ENCODE measurements around the gene CDK2AP2.

The CDK2AP2 gene

GRCh38 chr11:67530282-67530592 is 22.3 kb upstream of the CDK2AP2 start:
- POLR2A ChIA-PET, result no interaction called here
- CTCF ChIA-PET, result interaction anchor here (0.6 kb wide), 1 partner anchor 274 kb away, joined by 8 read pairs; no protein-coding TSS in a partner anchor
- DNase-seq (ENCODE audit: extremely low spot score), result no peak
- no peak for TF ChIP-seq FOXK2 (IDR thresholded peaks at IDR 0.05)
- no peak for TF ChIP-seq L3MBTL2 (conservative IDR thresholded peaks at IDR 0.05)
- no peak for TF ChIP-seq ZNF384 (IDR thresholded peaks at IDR 0.05)
- TF ChIP-seq LEF1 (IDR thresholded peaks at IDR 0.05; ENCODE audit: borderline replicate concordance), result no peak
- TF ChIP-seq PKNOX1 (IDR thresholded peaks at IDR 0.05), result no peak
- no peak for TF ChIP-seq BHLHE40 (IDR thresholded peaks at IDR 0.05; ENCODE audit: borderline replicate concordance)
- TF ChIP-seq CTBP1 (IDR thresholded peaks at IDR 0.05; ENCODE audit: borderline replicate concordance), result no peak
- no peak for TF ChIP-seq SUZ12 (IDR thresholded peaks at IDR 0.05)
- TF ChIP-seq TARDBP (IDR thresholded peaks at IDR 0.05), result no peak
- TF ChIP-seq ELF4 (IDR thresholded peaks at IDR 0.05), result no peak
- TF ChIP-seq HDGF (IDR thresholded peaks at IDR 0.05; ENCODE audit: borderline replicate concordance), result no peak

GRCh38 chr11:67528376-67528775 is 20.4 kb upstream of the CDK2AP2 start:
- no peak for DNase-seq (ENCODE audit: extremely low spot score)
- ChIA-PET CTCF (no interaction called here), POLR2A (no interaction called here)
- TF ChIP-seq ARNT (IDR thresholded peaks at IDR 0.05) (no peak), TARDBP (IDR thresholded peaks at IDR 0.05) (no peak), PKNOX1 (IDR thresholded peaks at IDR 0.05) (no peak), L3MBTL2 (conservative IDR thresholded peaks at IDR 0.05) (no peak)

- ChIA-PET CTCF (no interaction called here), POLR2A (no interaction called here)
- no peak for DNase-seq (ENCODE audit: extremely low spot score)
- TF ChIP-seq L3MBTL2 (conservative IDR thresholded peaks at IDR 0.05), result no peak
- TF ChIP-seq NFRKB (IDR thresholded peaks at IDR 0.05), result no peak
- no peak for TF ChIP-seq PKNOX1 (IDR thresholded peaks at IDR 0.05)
- no peak for TF ChIP-seq ELF4 (IDR thresholded peaks at IDR 0.05)
- TF ChIP-seq ARNT (IDR thresholded peaks at IDR 0.05), result no peak
- no peak for TF ChIP-seq TARDBP (IDR thresholded peaks at IDR 0.05)
Observed at GRCh38 chr11:67525275-67525976, 17.5 kb upstream of the CDK2AP2 start.

GRCh38 chr11:67524480-67524808 is 16.5 kb upstream of the CDK2AP2 start:
- CTCF ChIA-PET, result no interaction called here
- POLR2A ChIA-PET, result no interaction called here
- DNase-seq (ENCODE audit: extremely low spot score), result no peak
- TF ChIP-seq NFRKB (IDR thresholded peaks at IDR 0.05), result no peak
- TF ChIP-seq SUZ12 (IDR thresholded peaks at IDR 0.05), result no peak
- TF ChIP-seq FOXK2 (IDR thresholded peaks at IDR 0.05), result no peak
- no peak for TF ChIP-seq FOXM1 (IDR thresholded peaks at IDR 0.05; ENCODE audit: borderline replicate concordance)
- TF ChIP-seq TARDBP (IDR thresholded peaks at IDR 0.05), result no peak
- no peak for TF ChIP-seq L3MBTL2 (conservative IDR thresholded peaks at IDR 0.05)
- no peak for TF ChIP-seq ELF4 (IDR thresholded peaks at IDR 0.05)
- no peak for TF ChIP-seq ZNF384 (IDR thresholded peaks at IDR 0.05)
- TF ChIP-seq FOXA1 (IDR thresholded peaks at IDR 0.05), result no peak
- TF ChIP-seq SP1 (IDR thresholded peaks at IDR 0.05), result no peak
- TF ChIP-seq LEF1 (IDR thresholded peaks at IDR 0.05; ENCODE audit: borderline replicate concordance), result no peak
- no peak for TF ChIP-seq BHLHE40 (IDR thresholded peaks at IDR 0.05; ENCODE audit: borderline replicate concordance)
- no peak for TF ChIP-seq ARNT (IDR thresholded peaks at IDR 0.05)
- TF ChIP-seq HDGF (IDR thresholded peaks at IDR 0.05; ENCODE audit: borderline replicate concordance), result no peak
- no peak for TF ChIP-seq CTBP1 (IDR thresholded peaks at IDR 0.05; ENCODE audit: borderline replicate concordance)
- TF ChIP-seq PKNOX1 (IDR thresholded peaks at IDR 0.05), result no peak

- POLR2A ChIA-PET, result no interaction called here
- CTCF ChIA-PET, result no interaction called here
- TF ChIP-seq SP1 (IDR thresholded peaks at IDR 0.05) (no peak), ELF4 (IDR thresholded peaks at IDR 0.05) (no peak), HDGF (IDR thresholded peaks at IDR 0.05; ENCODE audit: borderline replicate concordance) (no peak), FOXA1 (IDR thresholded peaks at IDR 0.05) (no peak), LEF1 (IDR thresholded peaks at IDR 0.05; ENCODE audit: borderline replicate concordance) (no peak), SUZ12 (IDR thresholded peaks at IDR 0.05) (no peak), ZNF384 (IDR thresholded peaks at IDR 0.05) (no peak), L3MBTL2 (conservative IDR thresholded peaks at IDR 0.05) (no peak), NFRKB (IDR thresholded peaks at IDR 0.05) (no peak)
- DNase-seq (ENCODE audit: extremely low spot score), result no peak
Observed at GRCh38 chr11:67523556-67524479, 15.9 kb upstream of the CDK2AP2 start.

Data from HEK293T (cell line).